Vagina (tissue), 2 donors: ENCODE results near the gene MOCS1. TPM values are rescaled to one million over a fixed set of nuclear protein-coding genes. Genes with fewer than 3 reads are reported as not detected.

Source experiments
- DNase-seq, 2 donors: peaks; one replicate each; pipeline ENCODE4 v3.0.0-alpha.2; 2017; ENCODE audit errors: extremely low spot score in 2 of 2
- H3K27ac ChIP-seq: fragments of 200-600 bp; sonication (generic); one replicate; pipeline ENCODE4 v1.5.1; 2019
- H3K27me3 ChIP-seq: fragments of 200-600 bp; sonication (generic); one replicate; pipeline ENCODE4 v1.5.1; 2019
- H3K36me3 ChIP-seq, 2 donors: fragments of 200-600 bp; sonication (generic); one replicate each; pipeline ENCODE4 v1.5.1; 2017 to 2019
- H3K4me1 ChIP-seq: fragments of 200-600 bp; sonication (generic); one replicate; pipeline ENCODE4 v1.5.1; 2019
- H3K4me3 ChIP-seq, 2 donors: fragments of 200-600 bp; sonication (generic); 1 replicate in 1 of 2; 2 replicates in 1 of 2; pipeline ENCODE4 v1.5.1; 2016 to 2019
- H3K9me3 ChIP-seq: fragments of 200-600 bp; sonication (generic); one replicate; pipeline ENCODE4 v1.5.1; 2019
- POLR2A ChIP-seq, 2 donors: fragments of 450-650 bp; IDR thresholded peaks; one replicate each; pipeline ENCODE4 v1.6.1; 2017; ENCODE audit warnings: antibody characterized with exemption in 2 of 2, mild to moderate bottlenecking in 2 of 2, moderate library complexity in 2 of 2
- POLR2AphosphoS5 ChIP-seq, 2 donors: sonication (generic); formaldehyde crosslinking; IDR thresholded peaks; one replicate each; pipeline ENCODE4 v1.9.0; 2017; ENCODE audit warnings: antibody characterized with exemption in 2 of 2, mild to moderate bottlenecking in 2 of 2, low read depth in 1 of 2; ENCODE audit not compliant: insufficient read depth in 1 of 2
- intact Hi-C: fragments of 100-400 bp; cut with DNase I; formaldehyde crosslinking; loops from one replicate; pipeline ENCODE4 v1.15.1; 2023
- total RNA-seq: library from RNA; depleted of rRNA; stranded (reverse); fragments of >200 nt; gene quantifications from one replicate; pipeline ENCODE4 v1.2.3, GENCODE V29; 2016
- TF ChIP-seq, protein P1 (sequence below), 3 experiments: fragments of 450-650 bp in 2 of 3; fragments of 200-600 bp in 1 of 3; sonication (generic) in 1 of 3; IDR thresholded peaks; one replicate each; pipeline ENCODE4 v1.5.1; 2017 to 2019; ENCODE audit warnings: antibody characterized with exemption in 3 of 3, mild to moderate bottlenecking in 2 of 3, moderate library complexity in 2 of 3

Gene MOCS1
- total RNA-seq, 1 donor from 2014 or later: 14.7 TPM

DNA sequence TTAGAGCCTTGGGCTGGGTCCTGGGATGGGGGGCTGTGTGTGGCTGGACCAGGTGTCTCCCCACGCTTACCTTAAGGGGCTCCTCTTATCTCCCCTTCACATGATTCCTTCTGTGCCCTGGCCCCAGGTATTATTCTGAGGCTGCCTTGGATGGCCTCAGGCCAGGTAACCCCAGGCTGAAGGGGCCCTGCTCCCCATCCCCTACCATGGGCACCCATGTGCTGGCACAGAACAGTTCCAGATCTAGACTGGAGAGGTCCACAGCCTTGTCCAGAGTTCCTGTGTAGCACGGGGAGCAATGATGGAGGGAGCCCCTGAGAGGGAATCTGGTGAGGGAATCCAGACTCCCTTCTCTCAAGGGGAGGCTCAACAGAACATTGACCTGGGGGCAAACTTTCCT, 32.1 kb downstream of the MOCS1 start:
- no peaks in the 10 kb centered on the region for H3K4me1 ChIP-seq
- H3K9me3 ChIP-seq: no peaks in the 10 kb centered on the region
- H3K4me3 ChIP-seq: no peak overlapping the region
- no peaks in the 10 kb centered on the region for H3K27me3 ChIP-seq
- H3K27ac ChIP-seq: no peak overlapping the region
- H3K36me3 ChIP-seq: peaks cover 0 to 13% of the 10 kb centered on the region in 2 donors
- intact Hi-C loops: no loop called here
- no peak for DNase-seq
- TF ChIP-seq POLR2AphosphoS5 (IDR thresholded peaks at IDR 0.05; ENCODE audit: insufficient read depth in 1 of 2, low read depth in 1 of 2): no peak
- TF ChIP-seq POLR2A (IDR thresholded peaks at IDR 0.05): no peak
- TF ChIP-seq, protein P1, sequence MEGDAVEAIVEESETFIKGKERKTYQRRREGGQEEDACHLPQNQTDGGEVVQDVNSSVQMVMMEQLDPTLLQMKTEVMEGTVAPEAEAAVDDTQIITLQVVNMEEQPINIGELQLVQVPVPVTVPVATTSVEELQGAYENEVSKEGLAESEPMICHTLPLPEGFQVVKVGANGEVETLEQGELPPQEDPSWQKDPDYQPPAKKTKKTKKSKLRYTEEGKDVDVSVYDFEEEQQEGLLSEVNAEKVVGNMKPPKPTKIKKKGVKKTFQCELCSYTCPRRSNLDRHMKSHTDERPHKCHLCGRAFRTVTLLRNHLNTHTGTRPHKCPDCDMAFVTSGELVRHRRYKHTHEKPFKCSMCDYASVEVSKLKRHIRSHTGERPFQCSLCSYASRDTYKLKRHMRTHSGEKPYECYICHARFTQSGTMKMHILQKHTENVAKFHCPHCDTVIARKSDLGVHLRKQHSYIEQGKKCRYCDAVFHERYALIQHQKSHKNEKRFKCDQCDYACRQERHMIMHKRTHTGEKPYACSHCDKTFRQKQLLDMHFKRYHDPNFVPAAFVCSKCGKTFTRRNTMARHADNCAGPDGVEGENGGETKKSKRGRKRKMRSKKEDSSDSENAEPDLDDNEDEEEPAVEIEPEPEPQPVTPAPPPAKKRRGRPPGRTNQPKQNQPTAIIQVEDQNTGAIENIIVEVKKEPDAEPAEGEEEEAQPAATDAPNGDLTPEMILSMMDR (IDR thresholded peaks at IDR 0.05): no peak

GRCh38 chr6:39901670-39902069, 32.6 kb downstream of the MOCS1 start:
- DNase-seq: no peak
- Histone ChIP-seq H3K9me3 (no peaks in the 10 kb centered on the region), H3K4me1 (no peaks in the 10 kb centered on the region), H3K36me3 (peaks cover 0 to 18% of the 10 kb centered on the region in 2 donors), H3K27me3 (no peaks in the 10 kb centered on the region), H3K4me3 (no peak overlapping the region), H3K27ac (no peak overlapping the region)
- intact Hi-C loops: no loop called here
- no peak for TF ChIP-seq POLR2AphosphoS5 (IDR thresholded peaks at IDR 0.05; ENCODE audit: insufficient read depth in 1 of 2, low read depth in 1 of 2)
- TF ChIP-seq POLR2A (IDR thresholded peaks at IDR 0.05): no peak
- TF ChIP-seq, protein P1 (IDR thresholded peaks at IDR 0.05): no peak

DNA sequence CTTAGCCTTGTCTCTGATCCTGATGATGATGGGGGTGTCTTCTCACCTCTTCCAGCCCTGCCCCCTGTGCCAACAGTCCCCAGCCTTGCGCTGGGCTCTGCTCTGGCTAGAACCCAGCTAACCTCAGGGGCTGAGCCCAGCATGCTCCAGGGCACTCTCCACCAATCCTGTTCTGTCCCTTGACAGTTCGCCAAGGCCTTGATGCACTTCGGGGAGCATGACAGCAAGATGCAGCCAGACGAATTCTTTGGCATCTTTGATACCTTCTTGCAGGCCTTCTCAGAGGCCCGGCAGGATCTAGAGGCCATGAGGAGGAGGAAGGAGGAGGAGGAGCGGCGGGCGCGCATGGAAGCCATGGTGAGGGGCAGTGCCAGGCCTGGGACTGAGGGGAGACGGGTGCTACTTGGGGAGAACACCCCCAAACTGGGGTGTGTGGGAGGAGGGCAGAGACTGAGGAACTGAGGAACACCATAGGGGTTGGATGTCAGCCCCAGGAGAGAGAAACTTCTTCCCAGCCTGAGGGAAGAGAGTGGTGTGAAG, 33.1 kb downstream of the MOCS1 start:
- intact Hi-C loops: no loop called here
- DNase-seq: no peak
- no peaks in the 10 kb centered on the region for H3K4me1 ChIP-seq
- peaks cover 0 to 21% of the 10 kb centered on the region in 2 donors for H3K36me3 ChIP-seq
- H3K27ac ChIP-seq: no peak overlapping the region
- H3K4me3 ChIP-seq: no peak overlapping the region
- H3K27me3 ChIP-seq: no peaks in the 10 kb centered on the region
- TF ChIP-seq POLR2A (IDR thresholded peaks at IDR 0.05) (no peak), POLR2AphosphoS5 (IDR thresholded peaks at IDR 0.05; ENCODE audit: insufficient read depth in 1 of 2, low read depth in 1 of 2) (no peak)
- TF ChIP-seq, protein P1 (IDR thresholded peaks at IDR 0.05): no peak
- no peaks in the 10 kb centered on the region for H3K9me3 ChIP-seq

GRCh38 chr6:39899554-39900295, 34.5 kb downstream of the MOCS1 start:
- intact Hi-C loops: loop anchor here (10.0 kb wide), 1 partner anchor 525 kb away; no protein-coding TSS in a partner anchor
- Histone ChIP-seq H3K9me3 (no peaks in the 10 kb centered on the region), H3K4me3 (no peak overlapping the region), H3K36me3 (peaks cover 0 to 21% of the 10 kb centered on the region in 2 donors), H3K27ac (no peak overlapping the region), H3K4me1 (no peaks in the 10 kb centered on the region), H3K27me3 (no peaks in the 10 kb centered on the region)
- TF ChIP-seq, protein P1 (IDR thresholded peaks at IDR 0.05): no peak
- TF ChIP-seq POLR2A (IDR thresholded peaks at IDR 0.05): no peak
- no peak for DNase-seq

DNA sequence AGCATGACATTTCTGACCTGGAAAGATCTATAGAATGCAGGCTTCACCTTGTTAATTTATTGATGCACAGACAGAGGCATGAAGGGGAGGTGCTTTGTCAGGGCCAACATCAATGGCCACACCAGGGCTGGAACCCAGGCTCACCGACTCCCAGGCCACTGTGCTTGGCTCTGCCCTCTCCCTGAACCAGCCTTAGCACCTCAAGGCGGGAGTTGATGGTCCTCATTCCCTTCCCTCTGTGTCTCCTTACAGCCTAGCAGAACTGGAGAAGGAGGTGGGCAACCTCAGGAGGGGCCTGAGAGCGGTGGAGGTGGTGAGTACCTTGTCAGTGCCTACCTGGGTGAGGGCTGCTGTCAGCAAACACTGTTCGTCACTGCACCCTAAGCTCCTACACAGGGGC, 35.6 kb downstream of the MOCS1 start:
- no peak overlapping the region for H3K4me3 ChIP-seq
- peaks cover 0 to 21% of the 10 kb centered on the region in 2 donors for H3K36me3 ChIP-seq
- H3K27ac ChIP-seq: no peak overlapping the region
- H3K9me3 ChIP-seq: no peaks in the 10 kb centered on the region
- no peaks in the 10 kb centered on the region for H3K4me1 ChIP-seq
- DNase-seq: no peak
- H3K27me3 ChIP-seq: no peaks in the 10 kb centered on the region
- intact Hi-C loops: loop anchor here (10.0 kb wide), 1 partner anchor 524 kb away; no protein-coding TSS in a partner anchor
- TF ChIP-seq POLR2A (IDR thresholded peaks at IDR 0.05): no peak
- TF ChIP-seq POLR2AphosphoS5 (IDR thresholded peaks at IDR 0.05; ENCODE audit: insufficient read depth in 1 of 2, low read depth in 1 of 2): no peak
- TF ChIP-seq, protein P1 (IDR thresholded peaks at IDR 0.05): no peak
